IMR-90 (cell line): ENCODE results near the gene STPG4. TPM values are rescaled to one million over a fixed set of nuclear protein-coding genes. Genes with fewer than 3 reads are reported as not detected.

Experiments used
- ATAC-seq: fragments of 200-7000 bp; cut with Tn5 transposase; 2 replicates; pipeline ENCODE4 v1.9.1; 2020; ENCODE audit warnings: low read depth, mild to moderate bottlenecking, moderate library complexity
- BruUV-seq: library from RNA; stranded (reverse); fragments of 400-500 nt; replicated peaks from 2 replicates; lab custom pipeline; 2021; lab: Mats Ljungman, UMichigan
- CTCF ChIA-PET: fragments of 300-600 bp; formaldehyde crosslinking; extraction: SDS; loops from one replicate; lab custom pipeline; 2021; ENCODE audit warnings: antibody characterized with exemption; lab: Yijun Ruan, JAX
- POLR2A ChIA-PET: fragments of 300-600 bp; sonication (Branson Sonifier 250); formaldehyde crosslinking; loops from one replicate; lab custom pipeline; 2022; ENCODE audit warnings: antibody characterized with exemption; ENCODE audit not compliant: unreplicated experiment; lab: Charles Lee
- DNase-seq: peaks from one replicate; pipeline ENCODE4 v3.0.0; 2013
- H2AFZ ChIP-seq: replicated peaks from 2 replicates; pipeline ENCODE3; 2013; ENCODE audit warnings: low read length, mild to moderate bottlenecking; ENCODE audit not compliant: poor library complexity
- H2AK5ac ChIP-seq: 2 replicates; pipeline ENCODE4 v1.6.1; 2013; ENCODE audit warnings: low read depth, low read length, inconsistent platforms
- H2AK9ac ChIP-seq: replicated peaks from 2 replicates; pipeline ENCODE3; 2013; ENCODE audit warnings: mild to moderate bottlenecking, low read depth, low read length, moderate library complexity; ENCODE audit not compliant: poor library complexity
- H2BK120ac ChIP-seq: 2 replicates; pipeline ENCODE4 v1.6.1; 2013; ENCODE audit warnings: low read depth, low read length, inconsistent platforms
- H2BK15ac ChIP-seq: 3 replicates; pipeline ENCODE4 v1.6.1; 2013; ENCODE audit warnings: low read depth, low read length, inconsistent platforms
- H2BK20ac ChIP-seq: 2 replicates; pipeline ENCODE4 v1.6.1; 2013; ENCODE audit warnings: low read depth, mild to moderate bottlenecking, inconsistent platforms, low read length, moderate library complexity
- H2BK5ac ChIP-seq: 2 replicates; pipeline ENCODE4 v1.6.1; 2013; ENCODE audit warnings: mild to moderate bottlenecking, low read depth, low read length, inconsistent platforms; ENCODE audit not compliant: poor library complexity, severe bottlenecking
- H3K14ac ChIP-seq: replicated peaks from 2 replicates; pipeline ENCODE4 v1.6.1; 2013; ENCODE audit warnings: low read depth, low read length, inconsistent platforms
- H3K18ac ChIP-seq: 2 replicates; pipeline ENCODE4 v1.6.1; 2013; ENCODE audit warnings: low read depth, low read length, control low read depth
- H3K23ac ChIP-seq: 2 replicates; pipeline ENCODE4 v1.6.1; 2013; ENCODE audit warnings: low read depth, low read length, inconsistent platforms
- H3K27ac ChIP-seq: 2 replicates; pipeline ENCODE4 v1.5.1; 2013; ENCODE audit warnings: mild to moderate bottlenecking, control low read depth, low read length; ENCODE audit not compliant: insufficient read depth
- H3K27me3 ChIP-seq: 2 replicates; pipeline ENCODE4 v1.6.1; 2013; ENCODE audit warnings: low read length; ENCODE audit not compliant: control insufficient read depth, insufficient read depth
- H3K36me3 ChIP-seq: 2 replicates; pipeline ENCODE4 v1.6.1; 2013; ENCODE audit warnings: low read length, mixed read lengths; ENCODE audit not compliant: control insufficient read depth, insufficient read depth
- H3K4ac ChIP-seq: 2 replicates; pipeline ENCODE4 v1.6.1; 2013; ENCODE audit warnings: low read depth, low read length, inconsistent platforms
- H3K4me1 ChIP-seq: 2 replicates; pipeline ENCODE4 v1.6.1; 2013; ENCODE audit warnings: low read length, mixed read lengths; ENCODE audit not compliant: control insufficient read depth, insufficient read depth
- H3K4me2 ChIP-seq: 2 replicates; pipeline ENCODE4 v1.6.1; 2013; ENCODE audit warnings: low read depth, mild to moderate bottlenecking, control low read depth, low read length, moderate library complexity
- H3K4me3 ChIP-seq: 2 replicates; pipeline ENCODE4 v1.5.1; 2013; ENCODE audit warnings: low read depth, mild to moderate bottlenecking, control low read depth, low read length, moderate library complexity; ENCODE audit not compliant: insufficient read depth
- H3K56ac ChIP-seq: 2 replicates; pipeline ENCODE4 v1.6.1; 2013; ENCODE audit warnings: low read length, inconsistent platforms; ENCODE audit not compliant: insufficient read depth; ENCODE audit errors: extremely low read depth
- H3K79me1 ChIP-seq, 2 experiments: 2 replicates each; pipeline ENCODE4 v1.6.1; 2013; ENCODE audit warnings: low read length in 2 of 2, inconsistent platforms in 1 of 2, low read depth in 1 of 2
- H3K9ac ChIP-seq: 2 replicates; pipeline ENCODE4 v1.6.1; 2013; ENCODE audit warnings: low read depth, low read length, control low read depth
- H3K9me1 ChIP-seq: 2 replicates; pipeline ENCODE4 v1.6.1; 2013; ENCODE audit warnings: low read length, inconsistent platforms; ENCODE audit not compliant: insufficient read depth
- H3K9me3 ChIP-seq: 2 replicates; pipeline ENCODE4 v1.6.1; 2013; ENCODE audit warnings: low read length; ENCODE audit not compliant: control insufficient read depth, insufficient read depth
- H4K20me1 ChIP-seq: 2 replicates; pipeline ENCODE4 v1.6.1; 2013; ENCODE audit warnings: low read length, inconsistent platforms; ENCODE audit not compliant: insufficient read depth
- H4K5ac ChIP-seq: 2 replicates; pipeline ENCODE4 v1.6.1; 2013; ENCODE audit warnings: mild to moderate bottlenecking, low read depth, low read length, control low read depth
- H4K8ac ChIP-seq, 2 experiments: 2 replicates each; pipeline ENCODE4 v1.6.1; 2013; ENCODE audit warnings: low read depth in 2 of 2, low read length in 2 of 2, control low read depth in 1 of 2, inconsistent platforms in 1 of 2
- H4K91ac ChIP-seq: 2 replicates; pipeline ENCODE4 v1.6.1; 2013; ENCODE audit warnings: low read depth, low read length, inconsistent platforms; ENCODE audit not compliant: insufficient read depth
- BHLHE40 ChIP-seq: fragments of 150-350 bp; IDR thresholded peaks from 2 replicates; pipeline ENCODE4 v1.6.1; 2016; ENCODE audit warnings: mild to moderate bottlenecking, low read depth, low read length
- CEBPB ChIP-seq: IDR thresholded peaks from 2 replicates; pipeline ENCODE4 v1.6.1; 2012; ENCODE audit warnings: low read depth, low read length, improper control_type of control experiment
- MXI1 ChIP-seq: IDR thresholded peaks from 2 replicates; pipeline ENCODE4 v1.6.1; 2012; ENCODE audit warnings: low read depth, mild to moderate bottlenecking, low read length, moderate library complexity, borderline replicate concordance
- POLR2A ChIP-seq: IDR thresholded peaks from 2 replicates; pipeline ENCODE4 v1.6.1; 2012; ENCODE audit warnings: mild to moderate bottlenecking, low read depth, low read length
- RAD21 ChIP-seq: IDR thresholded peaks from 2 replicates; pipeline ENCODE4 v1.6.1; 2012; ENCODE audit warnings: low read length, improper control_type of control experiment
- RFX5 ChIP-seq: IDR thresholded peaks from 2 replicates; pipeline ENCODE4 v1.8.0; 2012; ENCODE audit warnings: low read depth, mild to moderate bottlenecking, low read length, moderate library complexity
- SMC3 ChIP-seq: fragments of 150-350 bp; IDR thresholded peaks from 2 replicates; pipeline ENCODE4 v1.6.1; 2016; ENCODE audit warnings: low read depth, mild to moderate bottlenecking, antibody characterized with exemption, low read length, moderate library complexity
- WGBS, 2 experiments: methylation state at CpG; one replicate each; pipeline versions ENCODE4 v1.1.5 to v1.1.7; 2013; ENCODE audit warnings: missing lambda C conversion rate in 2 of 2; ENCODE audit not compliant: insufficient read length in 1 of 2; ENCODE audit errors: extremely low coverage in 2 of 2; 5-methylcytosine and 5-hydroxymethylcytosine counted together
- dilution Hi-C: fragments of 300-500 bp; cut with HindIII; formaldehyde crosslinking; loops from one replicate; pipeline ENCODE4 v1.14.3; 2018; ENCODE audit warnings: low sequenced_read_pairs; ENCODE audit not compliant: unreplicated experiment
- in situ Hi-C: fragments of 300-500 bp; cut with MboI; formaldehyde crosslinking; loops from 3 replicates; pipeline ENCODE4 v1.14.3; 2019; ENCODE audit warnings: low sequenced_read_pairs, inconsistent platforms, mixed read lengths
- intact Hi-C: fragments of 100-400 bp; cut with micrococcal nuclease; formaldehyde crosslinking; loops from 2 replicates; pipeline ENCODE4 v1.10.0; 2022
- polyA plus RNA-seq, 3 experiments: library from polyadenylated mRNA; depleted of rRNA; stranded (reverse); fragments of >200 nt; gene quantifications; 2 replicates each; pipeline ENCODE4 v1.2.3, GENCODE V29; 2012; ENCODE audit warnings: low replicate concordance in 1 of 3
- total RNA-seq: library from RNA; depleted of rRNA; stranded (reverse); fragments of >200 nt; gene quantifications from 2 replicates; pipeline ENCODE4 v1.2.3, GENCODE V29; 2012

STPG4 gene
- total and polyA plus RNA-seq, 2 of the 4 experiments (the other 2 are of a cell fraction): 0.12 to 0.18 TPM

DNA sequence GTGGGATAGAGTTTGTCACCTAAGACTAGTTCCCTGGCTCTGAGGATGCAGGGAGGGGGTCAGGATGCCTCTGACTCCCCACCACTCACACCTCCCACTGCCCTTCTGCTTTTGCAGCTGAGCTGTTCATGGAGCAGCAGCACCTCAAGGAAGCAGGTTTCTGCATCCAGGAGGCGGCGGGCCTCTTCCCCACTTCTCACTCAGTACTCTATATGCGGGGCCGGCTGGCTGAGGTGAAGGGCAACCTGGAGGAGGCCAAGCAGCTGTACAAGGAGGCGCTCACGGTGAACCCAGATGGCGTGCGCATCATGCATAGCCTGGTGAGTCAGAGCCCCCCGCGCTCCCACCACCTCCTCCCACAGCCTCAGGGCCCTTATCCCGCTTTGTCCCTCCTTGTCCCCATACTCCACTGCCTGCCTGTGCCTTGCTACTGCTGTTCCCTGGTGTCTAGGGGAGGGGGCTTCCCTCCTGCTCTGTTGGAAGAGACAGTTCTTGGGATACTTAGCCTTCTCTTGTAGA is 94.4 kb downstream of the STPG4 start (continued):
- no peak for TF ChIP-seq MXI1
- no peak for TF ChIP-seq POLR2A
- no peak for TF ChIP-seq SMC3
- TF ChIP-seq BHLHE40: no peak

GRCh38 chr2:47058003-47058931 is 96.8 kb downstream of the STPG4 start:
- dilution Hi-C loops: no loop called here
- in situ Hi-C loops: no loop called here
- peak overlapping the region; percentile 48 for H2AFZ ChIP-seq
- H2BK5ac ChIP-seq: peak overlapping the region; percentile 86
- H3K36me3 ChIP-seq: peaks cover 20% of the 10 kb centered on the region
- H3K27me3 ChIP-seq: no peaks in the 10 kb centered on the region
- no peaks in the 10 kb centered on the region for H3K9me3 ChIP-seq
- H3K9ac ChIP-seq: peak overlapping the region; percentile 26
- peak overlapping the region; percentile 98 for H2AK5ac ChIP-seq
- peaks cover 50% of the 10 kb centered on the region for H3K9me1 ChIP-seq
- peaks cover 15 to 79% of the 10 kb centered on the region in 2 experiments; a peak in 3 of 4 replicates for H3K79me1 ChIP-seq
- H2BK120ac ChIP-seq: peak overlapping the region; percentile 98
- peak overlapping the region; percentile 89 for H2BK15ac ChIP-seq
- peak overlapping the region; percentile 90 for H3K27ac ChIP-seq
- H3K4me1 ChIP-seq: peaks cover 47% of the 10 kb centered on the region
- CTCF ChIA-PET: interaction anchor here (0.5 kb wide), 1 partner anchor 371 kb away, joined by 4 read pairs; no protein-coding TSS in a partner anchor
- H4K5ac ChIP-seq: peak overlapping the region; percentile 87
- 44% methylated on average over 3 of the region's 11 CpGs; no CpG with 5 or more reads in 1 of the 2 experiments for WGBS, 2 experiments
- H2BK20ac ChIP-seq: peak overlapping the region; percentile 95
- H3K4me3 ChIP-seq: no peak overlapping the region
- peak overlapping the region; percentile 99 for H3K14ac ChIP-seq
- peak overlapping the region; percentile 98 for H4K91ac ChIP-seq
- no peak overlapping the region for H3K4me2 ChIP-seq
- H4K8ac ChIP-seq: peak overlapping the region; percentile 51 to 95
- BruUV-seq: no TSS peak
- H3K56ac ChIP-seq: peak overlapping the region; percentile 69; the same call in 1 of the 2 replicates
- intact Hi-C loops: no loop called here
- POLR2A ChIA-PET: interaction anchor here (2.9 kb wide), 1 partner anchor 15 kb away, joined by 6 read pairs; no protein-coding TSS in a partner anchor
- ATAC-seq (peak; percentile 49), DNase-seq (peak; percentile 72)
- peak overlapping the region; percentile 99 for H3K4ac ChIP-seq
- H2AK9ac ChIP-seq: peak overlapping the region; percentile 96
- peak overlapping the region; percentile 93 for H3K18ac ChIP-seq
- TF ChIP-seq CEBPB (peak; percentile 94), RFX5 (peak; percentile 97), RAD21 (no peak), MXI1 (0 out of 2 replicates have a peak, but pooled peaks have one; percentile 11)
- no peaks in the 10 kb centered on the region for H4K20me1 ChIP-seq
- H3K23ac ChIP-seq: peak overlapping the region; percentile 99
